Measurements from ENCODE around the gene APBB3.
A peak's percentile ranks its signal among the peaks of the same experiment; 100 is the strongest.
"Not testable (repeated sequence)": the region's sequence is repeated elsewhere in the genome, so short reads cannot be mapped to it uniquely, and the experiment has no call there.

APBB3 gene

GRCh38 chr5:140605879-140606278, 41.5 kb upstream of the APBB3 start:
- no peak overlapping the region for H3K4me3 ChIP-seq (ENCODE audit: low read depth in 1 of 2, low read length in 1 of 2)
- H3K9me3 ChIP-seq = no peaks in the 10 kb centered on the region
- no peaks in the 10 kb centered on the region for H3K36me3 ChIP-seq
- no peaks in the 10 kb centered on the region for H3K27me3 ChIP-seq
- peaks cover 98% of the 10 kb centered on the region in 2 experiments for H3K4me1 ChIP-seq (ENCODE audit: control insufficient read depth in 1 of 2, insufficient read depth in 1 of 2, low read depth in 1 of 2, low read length in 1 of 2)
- peak overlapping the region; percentile 82 for H3K27ac ChIP-seq
- TF ChIP-seq, protein P1, sequence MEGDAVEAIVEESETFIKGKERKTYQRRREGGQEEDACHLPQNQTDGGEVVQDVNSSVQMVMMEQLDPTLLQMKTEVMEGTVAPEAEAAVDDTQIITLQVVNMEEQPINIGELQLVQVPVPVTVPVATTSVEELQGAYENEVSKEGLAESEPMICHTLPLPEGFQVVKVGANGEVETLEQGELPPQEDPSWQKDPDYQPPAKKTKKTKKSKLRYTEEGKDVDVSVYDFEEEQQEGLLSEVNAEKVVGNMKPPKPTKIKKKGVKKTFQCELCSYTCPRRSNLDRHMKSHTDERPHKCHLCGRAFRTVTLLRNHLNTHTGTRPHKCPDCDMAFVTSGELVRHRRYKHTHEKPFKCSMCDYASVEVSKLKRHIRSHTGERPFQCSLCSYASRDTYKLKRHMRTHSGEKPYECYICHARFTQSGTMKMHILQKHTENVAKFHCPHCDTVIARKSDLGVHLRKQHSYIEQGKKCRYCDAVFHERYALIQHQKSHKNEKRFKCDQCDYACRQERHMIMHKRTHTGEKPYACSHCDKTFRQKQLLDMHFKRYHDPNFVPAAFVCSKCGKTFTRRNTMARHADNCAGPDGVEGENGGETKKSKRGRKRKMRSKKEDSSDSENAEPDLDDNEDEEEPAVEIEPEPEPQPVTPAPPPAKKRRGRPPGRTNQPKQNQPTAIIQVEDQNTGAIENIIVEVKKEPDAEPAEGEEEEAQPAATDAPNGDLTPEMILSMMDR (IDR thresholded peaks at IDR 0.05) = no peak

DNA sequence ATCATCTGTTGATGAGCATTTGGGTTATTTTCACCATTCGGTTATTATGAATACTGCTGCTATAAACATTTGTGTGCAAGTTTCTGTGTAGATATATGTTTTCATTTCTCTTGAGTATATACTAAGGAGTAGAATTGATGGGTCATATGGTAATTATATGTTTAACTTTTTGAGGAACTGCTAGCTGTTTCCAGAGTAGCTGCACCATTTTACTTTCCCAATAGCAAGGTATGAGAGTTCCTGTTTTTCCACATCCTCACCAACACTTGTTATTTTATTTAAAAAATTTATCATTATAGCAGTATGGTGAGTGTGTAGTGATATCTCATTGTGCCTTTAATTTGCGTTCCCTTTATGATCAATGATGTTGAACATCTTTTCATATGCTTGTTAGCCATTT, 39.3 kb upstream of the APBB3 start:
- TF ChIP-seq, protein P1 (IDR thresholded peaks at IDR 0.05) = no peak
- peaks cover 77 to 79% of the 10 kb centered on the region in 2 experiments for H3K4me1 ChIP-seq (ENCODE audit: control insufficient read depth in 1 of 2, insufficient read depth in 1 of 2, low read depth in 1 of 2, low read length in 1 of 2)

DNA sequence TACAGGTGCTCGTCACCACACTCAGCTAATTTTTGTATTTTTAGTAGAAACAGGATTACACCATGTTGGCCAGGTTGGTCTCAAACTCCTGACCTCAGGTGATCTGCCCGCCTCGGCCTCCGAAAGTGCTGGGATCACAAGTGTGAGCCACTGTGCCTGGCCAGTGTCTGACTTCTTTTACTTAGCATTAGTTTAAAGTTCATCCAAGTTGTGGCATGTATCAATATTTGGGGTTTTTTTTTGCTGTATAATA, 39.0 kb upstream of the APBB3 start:
- not testable (repeated sequence) for H3K9me3 ChIP-seq, H3K36me3 ChIP-seq, H3K27me3 ChIP-seq
- peaks cover 73 to 75% of the 10 kb centered on the region in 2 experiments for H3K4me1 ChIP-seq (ENCODE audit: control insufficient read depth in 1 of 2, insufficient read depth in 1 of 2, low read depth in 1 of 2, low read length in 1 of 2)
- H3K27ac ChIP-seq = peak overlapping the region; percentile 97
- H3K4me3 ChIP-seq (ENCODE audit: low read depth in 1 of 2, low read length in 1 of 2) = peak overlapping the region in 1 of 2 experiments; percentile 17

More for the DNA sequence above, 39.3 kb upstream of the APBB3 start:
- no peaks in the 10 kb centered on the region for H3K27me3 ChIP-seq
- no peaks in the 10 kb centered on the region for H3K9me3 ChIP-seq
- peak overlapping the region; percentile 97 for H3K27ac ChIP-seq
- H3K36me3 ChIP-seq = no peaks in the 10 kb centered on the region
- H3K4me3 ChIP-seq (ENCODE audit: low read depth in 1 of 2, low read length in 1 of 2) = peak overlapping the region in 1 of 2 experiments; percentile 17

DNA sequence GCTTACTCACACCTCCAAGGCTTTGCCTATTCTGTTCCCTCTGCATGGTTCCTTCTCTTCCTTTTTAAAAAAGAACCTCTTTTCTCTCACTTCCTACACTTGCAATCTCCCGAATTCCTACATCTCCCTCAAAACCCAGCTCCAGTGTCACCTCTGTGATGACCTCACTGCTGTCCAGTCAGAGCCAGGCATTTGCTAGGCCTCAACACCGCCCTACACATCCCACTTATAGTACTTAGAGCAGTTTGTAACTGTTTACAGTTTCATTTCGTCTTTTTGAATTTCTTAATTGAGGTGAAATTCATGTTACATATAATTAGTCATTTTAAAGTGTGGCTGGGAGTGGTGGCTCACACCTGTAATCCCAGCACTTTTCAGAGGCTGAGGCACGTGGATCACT, 37.7 kb upstream of the APBB3 start:
- Histone ChIP-seq H3K4me3 (ENCODE audit: low read depth in 1 of 2, low read length in 1 of 2) (peak overlapping the region in 1 of 2 experiments; percentile 17), H3K4me1 (ENCODE audit: control insufficient read depth in 1 of 2, insufficient read depth in 1 of 2, low read depth in 1 of 2, low read length in 1 of 2) (peaks cover 63 to 69% of the 10 kb centered on the region in 2 experiments), H3K36me3 (no peaks in the 10 kb centered on the region), H3K9me3 (no peaks in the 10 kb centered on the region), H3K27ac (peak overlapping the region; percentile 97), H3K27me3 (no peaks in the 10 kb centered on the region)
- TF ChIP-seq, protein P1 (IDR thresholded peaks at IDR 0.05) = no peak

DNA sequence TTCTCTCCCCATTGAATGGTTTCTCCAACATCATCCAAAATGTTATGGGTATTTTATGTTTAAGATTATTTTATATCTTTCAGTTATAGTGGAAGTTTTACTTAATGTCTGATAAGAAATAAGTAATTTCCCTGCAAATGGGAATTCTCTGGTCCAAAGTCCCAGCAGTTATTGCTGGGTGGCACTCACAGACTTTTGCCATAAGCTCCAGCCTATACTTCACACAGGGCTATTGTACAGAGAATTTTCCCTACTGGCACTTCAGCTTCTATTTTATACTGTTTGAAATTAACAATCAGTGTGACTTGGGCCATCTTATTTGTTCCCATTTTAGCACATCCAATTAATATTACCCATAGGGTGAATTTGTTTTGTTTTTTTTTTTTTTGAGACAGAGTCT, 35.7 kb upstream of the APBB3 start:
- no peaks in the 10 kb centered on the region for H3K36me3 ChIP-seq
- H3K4me3 ChIP-seq (ENCODE audit: low read depth in 1 of 2, low read length in 1 of 2) = no peak overlapping the region
- H3K27me3 ChIP-seq = no peaks in the 10 kb centered on the region
- H3K27ac ChIP-seq = no peak overlapping the region
- peaks cover 63 to 71% of the 10 kb centered on the region in 2 experiments for H3K4me1 ChIP-seq (ENCODE audit: control insufficient read depth in 1 of 2, insufficient read depth in 1 of 2, low read depth in 1 of 2, low read length in 1 of 2)
- no peaks in the 10 kb centered on the region for H3K9me3 ChIP-seq
- TF ChIP-seq, protein P1 (IDR thresholded peaks at IDR 0.05) = no peak

DNA sequence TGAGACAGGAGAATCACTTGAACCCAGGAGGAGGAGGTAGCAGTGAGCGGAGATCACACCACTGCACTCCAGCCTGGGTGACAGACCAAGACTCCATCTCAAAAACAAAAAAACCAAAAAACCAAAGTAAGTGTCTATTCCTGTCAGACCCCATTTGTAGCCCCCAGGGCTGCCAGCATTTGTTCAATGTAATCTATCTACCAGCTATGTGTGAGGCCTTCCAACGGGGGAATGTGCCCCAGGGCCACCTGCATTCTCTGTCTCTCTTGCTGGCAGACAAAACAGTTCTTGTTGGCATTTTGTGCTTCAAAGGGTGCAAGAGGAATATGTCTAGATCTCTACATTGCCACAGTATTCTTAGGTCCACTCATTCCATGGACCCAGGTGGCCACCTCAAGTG, 34.4 kb upstream of the APBB3 start:
- no peaks in the 10 kb centered on the region for H3K36me3 ChIP-seq
- H3K27ac ChIP-seq = no peak overlapping the region
- H3K4me3 ChIP-seq (ENCODE audit: low read depth in 1 of 2, low read length in 1 of 2) = no peak overlapping the region
- peaks cover 64 to 71% of the 10 kb centered on the region in 2 experiments for H3K4me1 ChIP-seq (ENCODE audit: control insufficient read depth in 1 of 2, insufficient read depth in 1 of 2, low read depth in 1 of 2, low read length in 1 of 2)
- TF ChIP-seq, protein P1 (IDR thresholded peaks at IDR 0.05) = no peak
- H3K9me3 ChIP-seq = no peaks in the 10 kb centered on the region
- H3K27me3 ChIP-seq = no peaks in the 10 kb centered on the region

Measured in neutrophil (primary cell).